SK-N-MC (cell line): Measurements from ENCODE around the gene TMEM35A.

Source experiments
- EZH2 ChIP-seq: fragments of 200-600 bp; sonication (generic); IDR thresholded peaks from one replicate; pipeline ENCODE4 v1.6.1; 2017; ENCODE audit warnings: antibody characterized with exemption
- POLR2AphosphoS5 ChIP-seq: IDR thresholded peaks from 2 replicates; pipeline ENCODE4 v1.6.1; 2012; ENCODE audit warnings: mild to moderate bottlenecking, low read depth, low read length, borderline replicate concordance

DNA sequence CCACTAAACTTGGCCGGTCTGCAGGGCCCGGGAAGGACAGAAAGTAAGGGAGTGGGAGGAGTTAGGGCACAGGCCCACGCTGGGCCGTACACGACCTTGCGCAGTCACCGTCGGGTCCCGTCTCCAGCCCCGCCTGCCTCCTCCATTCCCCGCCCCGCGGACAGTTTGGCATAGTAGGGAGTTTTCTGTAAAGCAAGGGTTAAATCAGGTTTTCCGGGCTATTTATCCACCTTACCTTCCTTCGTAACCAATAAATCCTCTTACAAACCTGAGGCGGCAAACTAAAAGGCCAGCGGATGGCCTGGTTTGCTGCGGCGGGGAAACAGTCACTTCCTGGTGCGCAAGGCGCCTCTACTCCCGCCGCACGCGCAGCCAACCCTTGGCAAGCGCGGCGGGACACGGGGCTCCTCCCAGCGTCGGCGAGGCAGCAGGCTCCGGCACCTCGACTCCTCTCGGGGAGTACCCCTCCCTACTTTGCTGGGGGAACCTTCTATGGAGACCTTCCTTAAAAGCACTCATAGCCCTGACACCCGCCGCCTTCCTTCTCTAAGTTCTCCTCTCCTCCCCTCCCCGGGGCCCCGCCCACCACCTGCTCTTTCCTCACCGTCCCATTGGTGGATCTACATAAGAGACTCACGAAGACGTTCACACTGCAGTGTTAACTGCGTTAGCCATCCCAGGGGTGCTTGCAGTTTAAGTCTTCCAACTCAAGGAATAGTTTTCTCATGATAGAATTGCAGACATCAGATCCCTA lies 27.0 kb upstream of the TMEM35A start, which contains the start of gene TRMT2B:
- TF ChIP-seq EZH2 (no peak), POLR2AphosphoS5 (peak; percentile 31; the same call in 1 of the 2 replicates)
